Measurements from ENCODE around the gene IPO11. TPM values are rescaled to one million over a fixed set of nuclear protein-coding genes. Genes with fewer than 3 reads are reported as not detected.
"Not testable (repeated sequence)": the region's sequence is repeated elsewhere in the genome, so short reads cannot be mapped to it uniquely, and the experiment has no call there.

The IPO11 gene
- polyA plus RNA-seq, 6 donors from 2014 or later: 8.3 to 12.1 (median 10.4) TPM

- H3K36me3 Mint-ChIP-seq: peaks cover 21 to 37% of the 10 kb centered on the region in 2 donors
- H3K4me1 Mint-ChIP-seq: peaks cover 0 to 4% (median 0%) of the 10 kb centered on the region in 3 donors
- peaks cover 0 to 4% (median 0%) of the 10 kb centered on the region in 7 donors for H3K9me3 Mint-ChIP-seq
- DNase-seq (no peak), ATAC-seq (ENCODE audit: low read depth in 2 of 2) (no peak)
- H3K27me3 Mint-ChIP-seq: no peaks in the 10 kb centered on the region
- peak overlapping the region in 1 of 6 donors; percentile 53 for H3K27ac Mint-ChIP-seq
- H3K4me3 Mint-ChIP-seq: no peak overlapping the region
Observed at GRCh38 chr5:62606878-62607277, 194.3 kb downstream of the IPO11 start.

- H3K27ac Mint-ChIP-seq: no peak overlapping the region
- no peak for ATAC-seq (ENCODE audit: low read depth in 2 of 2)
- no peak for DNase-seq
- peaks cover 21 to 36% of the 10 kb centered on the region in 2 donors for H3K36me3 Mint-ChIP-seq
- peaks cover 0 to 4% (median 0%) of the 10 kb centered on the region in 7 donors for H3K9me3 Mint-ChIP-seq
- H3K27me3 Mint-ChIP-seq: no peaks in the 10 kb centered on the region
- H3K4me3 Mint-ChIP-seq: no peak overlapping the region
- peaks cover 0 to 4% (median 0%) of the 10 kb centered on the region in 3 donors for H3K4me1 Mint-ChIP-seq
Observed at GRCh38 chr5:62607615-62608014, 195.1 kb downstream of the IPO11 start.

GRCh38 chr5:62608529-62609511 is 196.3 kb downstream of the IPO11 start:
- Mint-ChIP-seq H3K36me3 (peaks cover 21 to 37% of the 10 kb centered on the region in 2 donors), H3K4me1 (peaks cover 0 to 4% (median 0%) of the 10 kb centered on the region in 3 donors), H3K27ac (peak overlapping the region in 1 of 6 donors; percentile 10), H3K27me3 (no peaks in the 10 kb centered on the region), H3K4me3 (no peak overlapping the region), H3K9me3 (peaks cover 0 to 4% (median 0%) of the 10 kb centered on the region in 7 donors)
- ATAC-seq (ENCODE audit: low read depth in 2 of 2) (no peak), DNase-seq (no peak)

- DNase-seq: no peak
- ATAC-seq (ENCODE audit: low read depth in 2 of 2): no peak
- H3K4me1 Mint-ChIP-seq: no peaks in the 10 kb centered on the region
Observed at GRCh38 chr5:62614355-62614754, 201.8 kb downstream of the IPO11 start.

GRCh38 chr5:62616615-62617277 is 204.2 kb downstream of the IPO11 start:
- no peak for DNase-seq
- no peaks in the 10 kb centered on the region for H3K27me3 Mint-ChIP-seq
- peaks cover 0 to 13% of the 10 kb centered on the region in 2 donors for H3K36me3 Mint-ChIP-seq
- peaks cover 0 to 5% (median 0%) of the 10 kb centered on the region in 3 donors for H3K4me1 Mint-ChIP-seq
- ATAC-seq (ENCODE audit: low read depth in 2 of 2): no peak
- no peaks in the 10 kb centered on the region for H3K9me3 Mint-ChIP-seq
- no peak overlapping the region for H3K27ac Mint-ChIP-seq
- H3K4me3 Mint-ChIP-seq: no peak overlapping the region

More at GRCh38 chr5:62614355-62614754, 201.8 kb downstream of the IPO11 start:
- Mint-ChIP-seq H3K36me3 (peaks cover 4 to 18% of the 10 kb centered on the region in 2 donors), H3K9me3 (no peaks in the 10 kb centered on the region), H3K27me3 (no peaks in the 10 kb centered on the region), H3K4me3 (peak overlapping the region in 1 of 8 donors; percentile 6), H3K27ac (no peak overlapping the region)

- DNase-seq (no peak), ATAC-seq (ENCODE audit: low read depth in 2 of 2) (no peak)
- H3K4me3 Mint-ChIP-seq: no peak overlapping the region
- H3K9me3 Mint-ChIP-seq: no peaks in the 10 kb centered on the region
- no peaks in the 10 kb centered on the region for H3K27me3 Mint-ChIP-seq
- peaks cover 0 to 10% of the 10 kb centered on the region in 2 donors for H3K36me3 Mint-ChIP-seq
- peaks cover 0 to 5% (median 0%) of the 10 kb centered on the region in 3 donors for H3K4me1 Mint-ChIP-seq
- peak overlapping the region in 1 of 6 donors; percentile 21 for H3K27ac Mint-ChIP-seq
Observed at GRCh38 chr5:62617943-62618342, 205.4 kb downstream of the IPO11 start.

- no peak for ATAC-seq (ENCODE audit: low read depth in 2 of 2)
- H3K4me1 Mint-ChIP-seq: peaks cover 0 to 5% (median 0%) of the 10 kb centered on the region in 3 donors
- no peak overlapping the region for H3K4me3 Mint-ChIP-seq
- H3K27ac Mint-ChIP-seq: no peak overlapping the region
- DNase-seq: no peak
- no peaks in the 10 kb centered on the region for H3K9me3 Mint-ChIP-seq
- H3K27me3 Mint-ChIP-seq: no peaks in the 10 kb centered on the region
- H3K36me3 Mint-ChIP-seq: no peaks in the 10 kb centered on the region
Observed at GRCh38 chr5:62620761-62621160, 208.2 kb downstream of the IPO11 start.

GRCh38 chr5:62621280-62621679 is 208.7 kb downstream of the IPO11 start:
- no peaks in the 10 kb centered on the region for H3K36me3 Mint-ChIP-seq
- no peak overlapping the region for H3K4me3 Mint-ChIP-seq
- no peak for ATAC-seq (ENCODE audit: low read depth in 2 of 2)
- no peaks in the 10 kb centered on the region for H3K9me3 Mint-ChIP-seq
- H3K4me1 Mint-ChIP-seq: peaks cover 0 to 5% (median 0%) of the 10 kb centered on the region in 3 donors
- no peaks in the 10 kb centered on the region for H3K27me3 Mint-ChIP-seq
- no peak for DNase-seq
- no peak overlapping the region for H3K27ac Mint-ChIP-seq

GRCh38 chr5:62623271-62623670 is 210.7 kb downstream of the IPO11 start:
- DNase-seq: no peak
- Mint-ChIP-seq H3K27ac (no peak overlapping the region), H3K4me1 (peaks cover 0 to 5% (median 0%) of the 10 kb centered on the region in 3 donors), H3K27me3 (no peaks in the 10 kb centered on the region), H3K36me3 (no peaks in the 10 kb centered on the region), H3K9me3 (no peaks in the 10 kb centered on the region), H3K4me3 (no peak overlapping the region)
- ATAC-seq (ENCODE audit: low read depth in 2 of 2): no peak

- not testable (repeated sequence) for H3K36me3 Mint-ChIP-seq; H3K9me3 Mint-ChIP-seq; H3K4me3 Mint-ChIP-seq; ATAC-seq (ENCODE audit: low read depth in 2 of 2); H3K4me1 Mint-ChIP-seq; H3K27me3 Mint-ChIP-seq; DNase-seq
- peak overlapping the region in 1 of 6 donors; percentile 82 for H3K27ac Mint-ChIP-seq
Observed at GRCh38 chr5:62624436-62624835, 211.9 kb downstream of the IPO11 start.

- Mint-ChIP-seq H3K27me3 (no peaks in the 10 kb centered on the region), H3K36me3 (peaks cover 0 to 16% of the 10 kb centered on the region in 2 donors), H3K27ac (peak overlapping the region in 1 of 6 donors; percentile 7), H3K4me1 (no peaks in the 10 kb centered on the region), H3K4me3 (no peak overlapping the region), H3K9me3 (no peaks in the 10 kb centered on the region)
- ATAC-seq (ENCODE audit: low read depth in 2 of 2): no peak
- no peak for DNase-seq
Observed at GRCh38 chr5:62626534-62626933, 214.0 kb downstream of the IPO11 start.

GRCh38 chr5:62627121-62627520 is 214.6 kb downstream of the IPO11 start:
- Mint-ChIP-seq H3K9me3 (no peaks in the 10 kb centered on the region), H3K27me3 (no peaks in the 10 kb centered on the region), H3K4me1 (no peaks in the 10 kb centered on the region), H3K4me3 (no peak overlapping the region), H3K36me3 (peaks cover 0 to 16% of the 10 kb centered on the region in 2 donors), H3K27ac (no peak overlapping the region)
- no peak for DNase-seq
- no peak for ATAC-seq (ENCODE audit: low read depth in 2 of 2)

- peaks cover 0 to 16% of the 10 kb centered on the region in 2 donors for H3K36me3 Mint-ChIP-seq
Observed at GRCh38 chr5:62627901-62628300, 215.3 kb downstream of the IPO11 start.

More at GRCh38 chr5:62627901-62628300, 215.3 kb downstream of the IPO11 start:
- Mint-ChIP-seq H3K9me3 (no peaks in the 10 kb centered on the region), H3K4me1 (no peaks in the 10 kb centered on the region), H3K27ac (peak overlapping the region in 1 of 6 donors; percentile 81), H3K27me3 (no peaks in the 10 kb centered on the region), H3K4me3 (no peak overlapping the region)
- DNase-seq (no peak), ATAC-seq (ENCODE audit: low read depth in 2 of 2) (no peak)
